Hematopoietic multipotent progenitor cell treated with erythropoietin and hydrocortisone succinate and interleukin-3 and kit ligand, for 8 days (in vitro differentiated cells): ENCODE data around the gene SOX6.
"Not testable (repeated sequence)": the region's sequence is repeated elsewhere in the genome, so short reads cannot be mapped to it uniquely, and the experiment has no call there.

ENCODE experiments used
- DNase-seq: peaks from one replicate; pipeline ENCODE4 v3.0.0-alpha.2; 2015

SOX6 gene

GRCh38 chr11:15943418-15944197 lies 412.7 kb downstream of the SOX6 start:
- DNase-seq: no peak

GRCh38 chr11:15942936-15943335 lies 413.4 kb downstream of the SOX6 start:
- no peak for DNase-seq

DNA sequence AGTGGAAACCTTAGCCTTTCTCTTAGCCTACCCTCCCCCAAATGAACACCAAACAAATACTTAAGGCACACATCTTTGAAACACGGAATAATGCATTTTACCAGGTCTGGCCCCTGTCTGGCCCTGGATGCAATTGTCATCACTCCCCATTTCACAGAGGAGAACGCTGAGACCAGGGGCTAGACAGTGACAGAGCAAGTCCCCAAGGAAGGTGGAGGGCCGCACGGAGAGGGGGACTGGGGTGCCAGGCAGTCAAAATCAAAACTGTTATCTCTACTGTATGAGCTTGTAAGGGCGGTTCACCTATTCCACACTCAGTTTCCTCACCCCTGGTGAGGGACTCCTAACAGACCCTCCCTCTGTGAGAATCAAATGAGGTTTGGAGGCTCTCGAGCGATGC lies 414.2 kb downstream of the SOX6 start:
- DNase-seq: no peak

DNA sequence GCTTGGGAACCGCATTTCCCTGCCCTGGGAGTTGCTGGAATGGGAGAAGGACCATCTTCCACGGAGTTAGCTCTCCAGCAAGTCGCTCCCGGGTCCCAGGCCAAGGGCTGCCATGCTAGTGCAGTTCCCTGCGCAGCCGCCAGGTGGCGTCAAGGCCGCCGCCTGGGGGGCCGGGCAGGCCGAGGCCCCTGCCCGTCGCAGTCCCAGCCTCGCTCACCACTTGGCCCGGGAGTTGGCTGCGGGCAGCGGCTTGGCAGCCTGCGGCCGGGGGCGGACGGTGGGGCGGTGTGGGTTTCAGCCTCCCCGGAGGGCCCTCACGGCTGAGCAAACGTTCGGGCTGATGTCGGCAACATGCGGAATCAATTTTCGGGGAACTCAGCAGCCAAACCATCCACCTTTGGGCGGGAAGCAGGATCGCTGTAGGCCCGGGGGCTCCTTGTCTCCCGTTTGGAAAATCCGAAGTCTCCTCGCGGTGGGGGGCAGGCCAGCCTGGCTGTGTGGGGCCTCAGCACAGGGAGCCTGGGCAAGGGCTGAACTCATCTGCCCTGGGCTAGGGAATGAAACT lies 415.1 kb downstream of the SOX6 start:
- peak; percentile 23 for DNase-seq

DNA sequence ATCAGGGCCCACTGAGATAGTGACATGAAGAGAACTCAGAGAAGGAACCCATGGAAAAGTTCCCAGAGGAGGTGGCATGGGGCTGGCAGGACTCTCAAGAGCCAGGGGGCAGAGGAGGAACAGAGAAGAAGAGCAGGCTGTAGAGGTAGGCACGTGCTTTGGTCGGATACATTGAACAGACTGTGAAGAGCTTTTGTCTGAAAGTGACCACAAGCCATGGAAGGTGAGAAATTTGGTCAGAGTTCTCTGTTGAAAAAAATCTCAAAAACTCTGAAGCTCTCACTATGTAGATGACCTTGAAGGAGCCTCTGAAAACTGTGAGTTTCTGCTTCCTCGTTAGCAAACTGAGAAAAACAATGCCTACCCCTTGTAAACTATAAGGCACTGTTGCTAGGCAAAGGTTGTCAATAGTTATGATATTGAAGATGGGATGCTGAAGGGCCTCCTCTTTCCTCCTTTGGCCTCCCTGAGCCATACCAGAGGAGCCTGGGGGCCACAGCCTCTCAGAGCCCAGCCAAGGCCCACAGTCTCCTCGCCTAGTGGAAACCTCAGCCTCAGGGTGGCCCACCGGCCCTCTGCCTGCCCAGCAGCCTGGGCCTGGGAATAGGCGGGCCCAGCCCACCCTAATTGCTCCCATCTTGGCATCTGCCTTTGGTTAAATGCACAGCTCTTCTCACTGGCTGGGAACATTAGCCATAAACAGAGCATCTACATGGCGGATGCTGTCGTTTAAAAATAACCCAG lies 415.7 kb downstream of the SOX6 start:
- no peak for DNase-seq

GRCh38 chr11:15938983-15939382 lies 417.4 kb downstream of the SOX6 start:
- no peak for DNase-seq

GRCh38 chr11:15938121-15938611 lies 418.2 kb downstream of the SOX6 start:
- no peak for DNase-seq

DNA sequence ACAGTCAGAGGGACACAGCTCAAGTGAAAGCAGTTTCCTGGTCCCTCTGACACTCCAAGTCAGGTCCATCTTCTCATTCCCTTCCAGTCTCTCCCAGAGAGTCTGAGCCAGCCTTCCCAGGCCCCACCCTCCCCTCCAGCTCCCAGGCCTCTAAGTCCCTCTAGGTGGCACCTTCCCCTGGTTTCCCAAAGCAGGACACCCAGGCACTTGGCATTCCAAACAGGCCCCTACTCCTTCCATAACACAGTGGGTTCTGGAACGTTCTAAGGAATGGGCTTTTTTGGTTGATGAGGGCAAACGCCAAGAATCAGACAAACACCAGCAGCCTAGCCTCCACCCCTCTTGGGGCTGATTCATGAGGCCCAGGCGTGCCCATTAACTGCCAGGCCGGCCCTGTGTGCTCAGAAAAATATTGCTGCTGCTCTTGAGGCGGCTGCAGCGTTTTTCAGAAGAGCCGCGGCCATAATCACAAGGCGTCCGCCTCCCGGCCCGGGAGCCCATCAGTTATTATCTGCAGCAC lies 418.7 kb downstream of the SOX6 start:
- DNase-seq: no peak

- DNase-seq: no peak
These were observed 420.3 kb downstream of the SOX6 start for GRCh38 chr11:15936011-15936410.

- DNase-seq: no peak
These were observed 421.0 kb downstream of the SOX6 start for GRCh38 chr11:15935373-15935772.

- DNase-seq: no peak
These were observed 422.3 kb downstream of the SOX6 start for GRCh38 chr11:15933886-15934625.

- DNase-seq: no peak
These were observed 423.9 kb downstream of the SOX6 start for GRCh38 chr11:15932417-15932816.

DNA sequence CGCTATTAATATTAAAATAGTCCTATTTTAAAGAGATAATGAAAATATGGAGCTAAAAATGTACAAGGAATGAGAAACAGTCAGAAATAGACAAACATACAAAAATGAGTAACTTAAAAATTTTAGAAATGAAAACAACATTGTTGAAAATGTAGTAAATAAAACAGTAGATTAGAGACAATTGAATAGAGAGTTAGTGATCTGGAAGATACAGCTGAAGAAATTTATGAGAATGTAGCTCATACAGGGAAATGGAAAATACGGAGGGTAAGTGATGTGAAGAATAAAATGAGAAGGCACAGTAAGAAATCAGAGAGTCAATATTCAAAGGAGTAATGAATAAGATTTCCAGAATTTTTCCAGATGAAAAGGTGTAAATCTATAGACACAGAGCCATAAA lies 424.8 kb downstream of the SOX6 start:
- no peak for DNase-seq

GRCh38 chr11:15930442-15931025 lies 425.8 kb downstream of the SOX6 start:
- no peak for DNase-seq

GRCh38 chr11:15929371-15929901 lies 426.9 kb downstream of the SOX6 start:
- no peak for DNase-seq

DNA sequence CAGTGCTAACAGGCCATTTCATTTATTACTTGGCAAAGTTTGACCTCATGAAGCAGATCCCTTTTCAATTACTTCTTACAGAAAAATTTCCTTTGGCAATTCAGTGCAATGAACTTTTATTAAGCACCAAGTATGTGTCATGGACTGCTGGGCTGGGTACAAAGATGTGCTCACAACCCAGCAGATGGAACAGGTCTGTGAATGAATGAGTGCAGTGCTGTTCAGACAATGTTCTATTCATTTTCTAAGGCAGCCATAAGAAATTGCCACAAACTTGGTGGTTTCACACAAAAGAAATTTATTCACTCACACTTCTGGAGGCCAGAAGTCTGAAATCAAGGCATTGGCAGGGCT lies 428.5 kb downstream of the SOX6 start:
- DNase-seq: no peak

GRCh38 chr11:15927196-15927863 lies 429.0 kb downstream of the SOX6 start:
- DNase-seq: no peak

DNA sequence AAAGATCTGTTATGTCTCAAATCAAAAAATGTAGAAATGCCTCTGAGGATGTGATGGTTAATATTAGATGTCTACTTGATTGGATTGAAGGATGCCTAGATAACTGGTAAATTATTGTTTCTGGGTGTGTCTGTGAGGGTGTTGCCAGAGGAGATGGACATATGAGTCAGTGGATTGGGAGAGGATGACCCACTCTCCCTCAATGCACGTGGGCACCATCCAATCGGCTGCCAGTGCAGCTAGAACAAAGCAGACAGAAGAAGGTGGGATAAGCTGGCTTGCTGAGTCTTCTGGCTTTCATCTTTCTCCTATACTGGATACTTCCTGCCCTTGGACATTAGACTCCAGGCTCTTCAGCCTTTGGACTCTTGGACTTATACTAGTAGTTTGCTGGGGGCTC lies 430.3 kb downstream of the SOX6 start:
- DNase-seq: no peak

DNA sequence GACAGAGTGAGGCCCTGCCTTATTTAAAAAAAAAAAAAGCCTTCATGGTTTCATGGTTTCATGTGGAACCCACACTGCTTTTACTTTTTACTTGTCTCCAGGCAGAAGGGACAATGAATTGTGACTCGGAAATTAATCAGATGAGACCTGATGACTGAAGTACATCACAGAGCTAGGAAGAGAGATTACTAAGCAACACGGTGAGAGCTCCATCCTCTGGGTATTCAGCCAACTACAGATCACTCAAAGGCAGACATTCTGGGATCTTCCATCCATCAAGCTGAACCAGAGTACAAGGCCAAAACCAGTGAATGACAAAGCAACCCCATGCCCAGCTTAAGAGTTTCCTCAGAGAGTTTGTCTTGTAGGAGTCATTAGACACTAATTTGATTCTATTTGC lies 433.2 kb downstream of the SOX6 start:
- no peak for DNase-seq

DNA sequence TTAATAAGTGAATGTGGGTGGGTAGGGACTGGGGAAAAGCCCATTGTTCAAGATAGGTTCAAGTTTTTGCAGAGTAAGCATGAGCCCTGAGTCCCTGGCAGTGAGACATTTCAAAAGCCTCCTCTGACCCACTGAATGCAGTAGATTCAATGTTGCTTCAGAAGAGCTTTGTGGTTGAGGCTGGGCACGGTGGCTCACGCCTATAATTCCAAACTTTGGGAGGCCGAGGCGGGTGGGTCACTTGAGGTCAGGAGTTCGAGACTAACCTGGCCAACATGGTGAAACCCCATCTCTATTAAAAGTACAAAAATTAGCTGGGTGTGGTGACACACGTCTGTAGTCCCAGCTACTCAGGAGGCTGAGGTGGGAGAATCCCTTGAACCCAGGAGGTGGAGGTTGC lies 433.6 kb downstream of the SOX6 start:
- not testable (repeated sequence) for DNase-seq

DNA sequence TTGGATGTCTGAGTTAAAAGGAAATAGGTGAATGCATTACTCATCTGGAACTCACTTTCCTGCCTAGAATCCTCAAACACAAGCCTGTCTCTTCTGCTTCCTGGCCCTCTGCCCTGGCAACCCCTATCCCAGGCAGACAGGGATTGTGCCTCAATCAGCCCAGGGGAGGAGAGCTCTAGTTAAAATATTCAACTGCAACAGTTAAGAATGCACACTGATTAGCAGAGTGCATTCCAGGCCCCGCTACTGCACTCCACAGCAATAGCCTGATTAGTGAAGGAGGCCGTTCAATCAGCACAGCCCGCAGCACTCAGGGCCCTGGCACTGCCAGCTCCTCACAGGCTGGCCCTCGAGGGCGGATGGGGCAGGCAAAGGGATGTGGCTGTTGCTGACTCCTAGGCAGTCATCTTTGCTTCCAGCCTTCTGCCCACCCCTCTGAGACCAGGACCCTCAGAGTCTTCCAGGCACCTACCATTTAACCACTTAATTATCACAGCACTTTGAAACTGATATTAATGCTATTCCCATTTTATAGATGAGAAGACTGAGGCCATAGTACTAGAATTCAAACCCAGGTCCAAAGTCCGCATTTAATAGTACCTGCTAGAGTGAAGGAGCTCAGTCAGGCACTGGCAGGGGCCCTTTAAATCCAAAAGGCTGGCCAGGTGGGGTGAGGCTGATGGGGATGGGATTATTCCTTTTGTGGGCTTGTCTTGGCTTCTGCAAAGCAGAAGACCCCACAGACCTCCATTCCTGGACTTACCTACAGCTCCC lies 435.3 kb downstream of the SOX6 start:
- no peak for DNase-seq
